Adrenal gland (tissue), 5 donors: ENCODE data around the gene CNTNAP2.

Source experiments
- POLR2A ChIP-seq, 2 donors: fragments of 450-650 bp; IDR thresholded peaks; one replicate each; pipeline ENCODE4 v1.6.1; 2017; ENCODE audit warnings: antibody characterized with exemption in 2 of 2, mild to moderate bottlenecking in 2 of 2, moderate library complexity in 1 of 2
- TF ChIP-seq, protein P1 (sequence below), 6 experiments: fragments of 450-650 bp in 4 of 6; fragments of 200-600 bp in 2 of 6; sonication (generic) in 1 of 6; IDR thresholded peaks; 1 replicate in 5 of 6; 2 replicates in 1 of 6; pipeline versions ENCODE4 v1.5.1 to v1.8.0; 2016 to 2021; ENCODE audit warnings: antibody characterized with exemption in 6 of 6, mild to moderate bottlenecking in 2 of 6, moderate library complexity in 1 of 6
- donor health status: DM: no; HTN: no; CAD: no.

DNA sequence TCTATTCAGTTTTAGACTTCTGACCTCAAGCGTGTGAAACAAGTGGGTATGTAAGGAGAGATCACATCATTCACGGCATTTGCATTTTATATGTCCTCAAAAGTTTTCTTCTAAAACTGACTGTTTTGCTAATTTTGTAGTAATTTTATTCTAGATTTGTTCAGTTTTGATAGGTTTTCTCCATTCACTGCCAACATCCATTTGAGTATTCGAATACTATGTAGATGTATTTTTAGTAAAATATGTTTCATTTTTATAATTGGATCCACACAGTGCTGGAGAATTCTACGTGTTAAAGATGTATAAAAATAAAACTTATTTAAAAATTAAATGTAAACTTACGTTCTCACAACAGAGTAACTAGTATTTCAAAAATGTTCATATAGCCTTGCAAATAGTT, 503.0 kb downstream of the CNTNAP2 start:
- no peak for TF ChIP-seq POLR2A (IDR thresholded peaks at IDR 0.05)
- TF ChIP-seq, protein P1, sequence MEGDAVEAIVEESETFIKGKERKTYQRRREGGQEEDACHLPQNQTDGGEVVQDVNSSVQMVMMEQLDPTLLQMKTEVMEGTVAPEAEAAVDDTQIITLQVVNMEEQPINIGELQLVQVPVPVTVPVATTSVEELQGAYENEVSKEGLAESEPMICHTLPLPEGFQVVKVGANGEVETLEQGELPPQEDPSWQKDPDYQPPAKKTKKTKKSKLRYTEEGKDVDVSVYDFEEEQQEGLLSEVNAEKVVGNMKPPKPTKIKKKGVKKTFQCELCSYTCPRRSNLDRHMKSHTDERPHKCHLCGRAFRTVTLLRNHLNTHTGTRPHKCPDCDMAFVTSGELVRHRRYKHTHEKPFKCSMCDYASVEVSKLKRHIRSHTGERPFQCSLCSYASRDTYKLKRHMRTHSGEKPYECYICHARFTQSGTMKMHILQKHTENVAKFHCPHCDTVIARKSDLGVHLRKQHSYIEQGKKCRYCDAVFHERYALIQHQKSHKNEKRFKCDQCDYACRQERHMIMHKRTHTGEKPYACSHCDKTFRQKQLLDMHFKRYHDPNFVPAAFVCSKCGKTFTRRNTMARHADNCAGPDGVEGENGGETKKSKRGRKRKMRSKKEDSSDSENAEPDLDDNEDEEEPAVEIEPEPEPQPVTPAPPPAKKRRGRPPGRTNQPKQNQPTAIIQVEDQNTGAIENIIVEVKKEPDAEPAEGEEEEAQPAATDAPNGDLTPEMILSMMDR (IDR thresholded peaks at IDR 0.05): no peak
